Activated T-helper 17 cell treated with anti-CD3 and anti-CD28 coated beads, Interleukin-2, amount 50 U/mL, for 72 hours (primary cell): ENCODE measurements around the gene GALK2. TPM values are rescaled to one million over a fixed set of nuclear protein-coding genes. Genes with fewer than 3 reads are reported as not detected.

Source experiments
- ATAC-seq: fragments of 150-1000 bp; cut with Tn5 transposase; replicated peaks from 2 replicates; pipeline ENCODE4 v1.10.0; 2021; ENCODE audit warnings: mild to moderate bottlenecking, moderate library complexity
- H3K27ac Mint-ChIP-seq: one replicate; pipeline ENCODE4 v1.8.0; 2022; ENCODE audit warnings: mixed read lengths
- H3K27me3 Mint-ChIP-seq: one replicate; pipeline ENCODE4 v1.8.0; 2022; ENCODE audit warnings: mixed read lengths
- H3K36me3 Mint-ChIP-seq: one replicate; pipeline ENCODE4 v1.8.0; 2022; ENCODE audit warnings: low read depth, mild to moderate bottlenecking, mixed read lengths
- H3K4me1 Mint-ChIP-seq: one replicate; pipeline ENCODE4 v1.8.0; 2022; ENCODE audit warnings: mixed read lengths
- H3K4me3 Mint-ChIP-seq: one replicate; pipeline ENCODE4 v1.8.0; 2022; ENCODE audit warnings: mild to moderate bottlenecking, mixed read lengths
- H3K9me3 Mint-ChIP-seq: one replicate; pipeline ENCODE4 v1.8.0; 2022; ENCODE audit warnings: mixed read lengths
- total RNA-seq, 2 donors: library from RNA; stranded (reverse); gene quantifications; one replicate each; pipeline ENCODE4 v1.2.3, GENCODE V29; 2022

GALK2 gene
- total RNA-seq, 2 donors from 2014 or later: 33.8 to 37.8 TPM

DNA sequence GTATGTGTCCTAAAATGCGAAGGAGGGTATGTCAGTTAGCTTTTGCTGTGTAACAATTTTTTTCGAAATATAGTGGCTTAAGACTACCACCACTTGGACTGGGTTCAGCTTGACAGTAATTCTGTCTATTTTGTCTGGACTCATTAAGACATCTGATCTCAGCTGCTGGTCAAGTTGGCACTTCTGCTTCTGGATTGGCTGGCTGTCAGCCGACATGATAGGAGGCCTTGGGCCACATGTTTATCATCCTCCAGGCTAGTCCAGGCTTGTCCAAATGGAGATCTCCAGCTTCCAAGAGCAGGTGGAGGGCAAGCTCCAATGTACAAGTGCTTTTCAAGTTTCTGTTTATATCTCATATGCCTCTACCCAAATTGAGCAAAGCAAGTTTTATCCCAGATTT lies 95.9 kb downstream of the GALK2 start:
- Mint-ChIP-seq H3K27ac (no peak overlapping the region), H3K4me3 (no peak overlapping the region), H3K9me3 (no peaks in the 10 kb centered on the region), H3K36me3 (peaks cover 10% of the 10 kb centered on the region), H3K27me3 (no peaks in the 10 kb centered on the region), H3K4me1 (peaks cover 6% of the 10 kb centered on the region)
- no peak for ATAC-seq

DNA sequence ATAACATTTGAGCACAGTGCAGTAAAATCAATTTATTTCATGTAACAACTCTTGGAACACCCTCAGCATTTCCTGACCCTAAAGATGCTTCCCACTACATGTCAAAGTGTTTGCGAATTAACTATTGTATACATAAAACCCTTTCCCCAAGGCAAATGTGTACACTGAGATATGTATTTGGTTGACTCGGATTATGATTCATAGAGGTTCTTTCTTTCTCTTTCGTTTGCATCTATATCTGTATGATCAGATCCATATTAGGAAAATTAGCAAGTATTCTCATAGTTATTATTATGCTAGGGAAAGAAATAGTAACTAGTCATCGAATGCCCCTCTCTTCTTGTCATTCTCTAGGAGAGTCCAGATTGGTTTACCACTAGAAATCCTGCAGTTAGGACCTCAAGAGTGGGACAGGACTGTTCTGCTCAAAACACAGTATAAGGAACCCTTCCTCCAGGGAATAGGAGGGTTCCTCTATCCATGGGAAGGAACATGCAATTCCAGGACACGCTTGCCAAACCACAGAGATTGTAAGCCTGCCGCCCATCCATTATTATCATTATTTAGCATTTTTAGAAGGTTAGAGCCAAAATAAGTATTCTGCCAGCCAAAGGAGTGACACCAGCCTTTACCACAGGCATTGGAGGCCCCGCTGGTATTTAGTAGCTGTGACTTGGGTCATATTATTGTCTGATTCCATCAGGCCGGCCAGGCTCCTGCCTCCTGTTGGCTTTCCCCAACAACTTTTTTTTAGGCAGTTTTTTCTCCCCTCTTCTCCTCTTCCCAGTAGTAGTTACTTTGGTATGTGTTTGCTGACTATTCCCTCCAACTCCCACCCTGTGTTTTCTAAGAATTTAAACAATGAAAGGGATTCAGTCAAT lies 100.7 kb downstream of the GALK2 start:
- Mint-ChIP-seq H3K4me1 (peaks cover 6% of the 10 kb centered on the region), H3K4me3 (no peak overlapping the region), H3K27me3 (no peaks in the 10 kb centered on the region), H3K27ac (peak overlapping the region; percentile 19), H3K9me3 (no peaks in the 10 kb centered on the region), H3K36me3 (peaks cover 28% of the 10 kb centered on the region)
- ATAC-seq: peak; percentile 50

DNA sequence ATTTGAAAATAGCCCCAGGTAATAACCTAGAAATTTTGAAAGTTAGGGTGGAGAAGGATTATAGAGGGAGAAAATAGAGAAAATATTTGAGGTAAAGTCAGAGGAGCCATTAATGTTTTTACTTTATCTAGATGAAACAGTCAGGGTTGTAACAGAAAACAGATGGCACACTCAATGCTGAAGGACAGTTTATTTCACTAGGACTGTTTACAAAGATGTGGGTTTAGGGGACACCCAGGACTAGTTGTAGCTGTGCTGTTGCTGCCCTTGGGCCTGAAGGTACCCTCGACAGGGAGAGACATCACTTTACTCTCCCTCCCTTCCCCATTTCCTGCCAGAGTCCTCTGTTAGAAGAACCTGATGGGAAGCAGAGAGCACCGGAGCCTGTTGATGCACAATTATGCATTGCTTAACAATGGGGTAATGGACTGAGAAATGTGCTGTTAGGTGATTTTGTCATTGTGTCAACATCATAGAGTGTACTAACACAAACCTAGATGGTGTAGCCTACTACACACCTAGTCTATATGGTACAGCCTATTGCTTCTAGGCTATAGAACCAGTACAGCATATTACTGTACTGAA lies 103.8 kb downstream of the GALK2 start:
- ATAC-seq: no peak
- H3K36me3 Mint-ChIP-seq: peaks cover 28% of the 10 kb centered on the region
- no peaks in the 10 kb centered on the region for H3K27me3 Mint-ChIP-seq
- peaks cover 3% of the 10 kb centered on the region for H3K4me1 Mint-ChIP-seq
- H3K9me3 Mint-ChIP-seq: no peaks in the 10 kb centered on the region
- H3K27ac Mint-ChIP-seq: no peak overlapping the region
- no peak overlapping the region for H3K4me3 Mint-ChIP-seq

DNA sequence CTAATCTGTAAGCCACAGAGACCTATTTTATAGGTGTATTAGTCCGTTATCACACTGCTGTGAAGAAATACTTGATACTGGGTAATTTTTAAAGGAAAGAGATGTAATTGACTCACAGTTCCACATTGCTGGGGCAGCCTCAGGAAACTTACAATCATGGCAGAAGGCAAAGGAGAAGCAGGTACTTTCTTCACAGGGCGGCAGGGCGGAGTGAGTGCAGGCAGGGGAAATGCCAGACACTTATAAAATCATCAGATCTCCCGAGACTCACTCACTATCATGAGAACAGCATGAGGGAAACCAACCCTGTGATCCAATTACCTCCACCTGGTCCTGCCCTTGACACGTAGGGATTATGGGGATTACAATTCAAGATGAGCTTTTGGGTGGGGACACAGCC lies 108.7 kb downstream of the GALK2 start:
- Mint-ChIP-seq H3K36me3 (peaks cover 46% of the 10 kb centered on the region), H3K27me3 (no peaks in the 10 kb centered on the region), H3K27ac (no peak overlapping the region), H3K4me1 (peaks cover 3% of the 10 kb centered on the region), H3K4me3 (no peak overlapping the region), H3K9me3 (no peaks in the 10 kb centered on the region)
- no peak for ATAC-seq

DNA sequence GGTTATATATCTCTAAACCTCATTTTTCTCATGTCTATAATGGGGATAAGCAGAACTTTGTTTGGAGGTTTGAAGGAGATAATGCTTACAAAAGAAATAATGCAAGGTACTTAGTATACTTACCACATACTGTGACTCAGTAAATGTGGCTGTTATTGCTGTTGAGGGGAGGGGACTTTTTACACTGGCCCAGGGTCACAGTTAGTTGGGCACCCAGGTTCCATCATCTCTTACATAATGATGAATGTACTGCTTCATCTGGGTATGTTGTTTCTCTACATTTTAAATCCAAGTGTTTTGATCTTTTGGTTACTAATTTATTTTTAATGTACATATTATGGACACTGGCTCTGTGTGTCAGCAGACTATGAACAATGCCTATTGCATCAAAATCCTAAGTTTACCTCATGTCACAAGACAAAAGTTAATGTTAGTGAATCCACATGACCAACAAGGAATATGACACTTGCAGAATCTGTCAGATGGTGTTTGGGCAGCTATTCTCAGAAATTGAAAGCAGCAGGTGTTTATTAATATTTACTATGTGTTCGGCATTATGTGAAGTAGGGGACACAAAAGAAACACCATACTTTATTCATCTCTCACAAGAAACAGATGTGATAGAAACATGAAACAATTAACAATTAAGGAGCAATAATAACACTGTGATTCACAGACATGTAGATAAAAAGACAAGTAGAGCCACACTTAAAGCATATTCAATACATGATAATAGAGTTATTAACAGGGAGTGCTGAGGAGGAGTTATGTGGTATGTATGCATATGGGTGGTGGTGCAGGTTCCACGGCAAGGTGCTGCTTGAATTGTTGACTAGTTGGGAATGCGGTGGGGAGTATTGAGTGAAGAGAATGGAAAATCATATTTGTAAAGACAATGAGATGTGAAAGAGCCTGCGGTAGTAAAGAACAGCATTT lies 109.7 kb downstream of the GALK2 start:
- H3K9me3 Mint-ChIP-seq: no peaks in the 10 kb centered on the region
- H3K36me3 Mint-ChIP-seq: peaks cover 50% of the 10 kb centered on the region
- no peak overlapping the region for H3K4me3 Mint-ChIP-seq
- H3K27ac Mint-ChIP-seq: no peak overlapping the region
- ATAC-seq: peak; percentile 62
- peaks cover 3% of the 10 kb centered on the region for H3K4me1 Mint-ChIP-seq
- no peaks in the 10 kb centered on the region for H3K27me3 Mint-ChIP-seq

DNA sequence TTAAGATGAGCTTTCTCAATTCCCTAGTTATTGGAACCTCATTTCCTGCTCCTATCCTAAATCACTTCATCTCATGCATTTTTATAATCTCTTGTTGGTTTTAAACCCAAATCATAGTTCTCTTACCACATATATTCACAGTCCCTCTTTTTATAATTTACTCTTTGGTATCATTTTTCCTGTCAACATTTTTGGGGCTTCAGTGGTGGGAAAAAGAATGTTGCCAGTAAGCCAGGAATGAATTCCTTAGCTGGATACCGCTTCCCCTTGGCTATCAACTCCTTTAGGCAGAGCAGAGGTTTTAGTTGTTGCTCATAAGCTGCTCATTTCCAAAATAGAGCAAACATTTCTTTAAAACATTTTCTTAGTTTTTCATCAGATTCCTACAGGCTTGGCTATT lies 112.3 kb downstream of the GALK2 start:
- Mint-ChIP-seq H3K4me3 (no peak overlapping the region), H3K27ac (no peak overlapping the region), H3K36me3 (peaks cover 75% of the 10 kb centered on the region), H3K4me1 (peaks cover 16% of the 10 kb centered on the region), H3K27me3 (no peaks in the 10 kb centered on the region), H3K9me3 (no peaks in the 10 kb centered on the region)
- no peak for ATAC-seq

DNA sequence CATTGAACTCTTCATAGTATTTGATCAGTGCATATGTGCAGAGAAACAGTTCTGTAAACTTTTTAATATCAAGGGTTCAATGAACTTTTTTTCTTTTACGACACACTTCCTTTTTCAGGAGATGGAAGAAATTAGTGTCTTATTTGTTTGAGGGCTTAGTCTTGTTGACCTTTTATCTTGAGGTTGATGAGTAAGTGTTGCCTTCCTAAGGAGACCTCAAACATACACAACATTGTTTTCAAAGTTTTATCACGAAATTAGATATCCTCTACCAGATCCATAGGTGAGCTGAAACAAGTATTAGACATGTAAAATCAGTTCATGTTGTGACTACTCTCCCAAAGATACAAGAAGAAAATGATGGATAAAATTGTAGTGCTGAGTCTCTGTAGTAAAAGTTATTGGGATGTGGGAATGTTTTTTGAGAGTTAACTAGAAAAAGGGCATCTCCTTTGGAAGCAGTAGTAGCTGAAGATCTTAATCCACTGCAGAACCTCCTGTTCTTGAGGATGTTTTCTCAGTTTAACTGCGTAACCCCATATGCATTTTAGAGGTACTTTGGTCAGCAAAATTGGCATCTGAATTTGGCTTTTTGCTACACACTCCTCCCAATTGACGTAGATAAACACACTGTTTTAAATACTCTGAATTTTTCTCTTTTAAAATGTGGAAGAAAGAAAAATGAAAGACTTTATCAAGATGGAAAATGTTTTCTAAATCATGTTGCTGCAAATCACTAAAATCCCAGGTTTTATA lies 116.8 kb downstream of the GALK2 start:
- peaks cover 89% of the 10 kb centered on the region for H3K36me3 Mint-ChIP-seq
- H3K27ac Mint-ChIP-seq: peak overlapping the region; percentile 31
- peaks cover 20% of the 10 kb centered on the region for H3K4me1 Mint-ChIP-seq
- peak overlapping the region; percentile 18 for H3K4me3 Mint-ChIP-seq
- H3K9me3 Mint-ChIP-seq: no peaks in the 10 kb centered on the region
- no peaks in the 10 kb centered on the region for H3K27me3 Mint-ChIP-seq
- ATAC-seq: peak; percentile 94

DNA sequence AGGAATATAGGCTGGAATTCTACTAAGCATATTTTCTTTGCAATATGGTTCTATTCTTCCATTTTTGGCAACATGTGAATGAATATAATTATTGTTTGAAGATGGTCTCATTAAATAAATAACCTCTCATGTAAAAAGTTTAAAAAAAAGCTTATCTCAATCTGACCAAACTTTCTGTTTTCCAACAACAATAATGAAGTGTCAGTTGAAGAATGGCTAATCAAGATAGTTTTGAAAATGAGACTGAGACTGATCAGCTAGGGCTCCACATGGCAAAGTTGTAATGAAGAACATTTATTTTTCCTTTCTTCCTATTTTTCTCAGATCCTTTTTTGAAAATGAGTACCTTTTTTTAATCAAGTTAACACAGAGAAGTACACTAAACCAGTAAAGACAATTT lies 117.4 kb downstream of the GALK2 start:
- no peak for ATAC-seq
- Mint-ChIP-seq H3K27ac (peak overlapping the region; percentile 31), H3K27me3 (no peaks in the 10 kb centered on the region), H3K9me3 (no peaks in the 10 kb centered on the region), H3K36me3 (peaks cover 89% of the 10 kb centered on the region), H3K4me1 (peaks cover 20% of the 10 kb centered on the region), H3K4me3 (no peak overlapping the region)

DNA sequence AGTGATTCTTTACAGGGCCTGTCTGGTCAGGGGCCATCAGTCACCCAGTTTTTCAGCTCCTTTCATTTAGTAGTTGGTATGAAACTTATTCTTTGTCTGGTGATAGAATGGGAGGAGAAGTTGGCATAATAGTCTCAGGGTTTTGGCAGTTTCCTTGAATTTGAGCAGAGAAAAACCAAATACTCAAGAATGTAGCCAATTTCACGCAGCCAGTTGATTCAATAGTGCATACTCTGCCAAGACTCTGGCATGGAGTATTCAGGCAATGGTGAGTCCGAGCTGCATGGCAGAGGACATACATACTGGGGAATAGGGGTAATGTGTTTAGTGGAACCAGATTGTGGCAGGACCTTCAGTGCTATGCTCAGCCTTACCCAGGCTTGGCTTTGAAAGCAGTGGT lies 118.3 kb downstream of the GALK2 start:
- Mint-ChIP-seq H3K27ac (peak overlapping the region; percentile 31), H3K27me3 (no peaks in the 10 kb centered on the region), H3K9me3 (no peaks in the 10 kb centered on the region), H3K4me1 (peaks cover 20% of the 10 kb centered on the region), H3K36me3 (peaks cover 89% of the 10 kb centered on the region), H3K4me3 (no peak overlapping the region)
- ATAC-seq: no peak

DNA sequence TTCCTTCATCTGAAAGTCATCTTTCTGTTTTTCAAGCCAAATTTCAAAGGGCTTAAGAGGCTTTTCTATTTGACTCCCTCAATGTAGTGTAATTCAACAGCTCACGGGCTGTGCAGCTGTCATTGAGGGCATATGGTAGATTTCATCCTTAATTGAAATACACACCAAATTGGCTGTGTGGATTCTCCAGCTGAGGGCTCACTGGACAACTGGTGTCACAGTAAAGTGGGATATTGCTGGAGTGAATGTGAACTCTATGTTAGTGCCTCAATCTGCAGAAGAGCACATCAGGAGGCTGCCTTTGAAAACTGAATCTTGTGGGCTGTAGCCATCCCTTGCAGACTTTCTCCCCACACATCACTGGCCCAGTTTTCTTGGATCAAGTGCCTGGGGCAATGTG lies 120.1 kb downstream of the GALK2 start:
- Mint-ChIP-seq H3K4me3 (no peak overlapping the region), H3K9me3 (no peaks in the 10 kb centered on the region), H3K27me3 (no peaks in the 10 kb centered on the region), H3K27ac (no peak overlapping the region), H3K36me3 (peaks cover 90% of the 10 kb centered on the region), H3K4me1 (peaks cover 20% of the 10 kb centered on the region)
- ATAC-seq: no peak

DNA sequence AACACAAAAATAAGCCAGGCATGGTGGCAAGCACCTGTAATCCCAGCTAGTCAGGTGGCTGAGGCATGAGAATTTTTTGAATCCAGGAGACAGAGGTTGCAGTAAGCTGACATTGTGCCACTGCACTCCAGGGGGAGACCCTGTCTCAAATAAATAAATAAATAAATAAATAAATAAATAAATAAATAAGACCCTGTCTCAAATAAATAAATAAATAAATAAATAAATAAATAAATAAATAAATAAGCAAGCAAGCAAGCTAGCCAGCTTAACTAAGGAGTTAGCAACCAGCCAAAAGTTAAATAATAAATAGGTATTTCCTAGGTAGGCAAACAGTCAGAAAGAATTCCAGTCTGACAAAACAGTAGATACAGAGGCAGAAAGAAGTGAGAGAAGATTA lies 123.9 kb downstream of the GALK2 start:
- H3K27ac Mint-ChIP-seq: no peak overlapping the region
- H3K4me1 Mint-ChIP-seq: peaks cover 6% of the 10 kb centered on the region

DNA sequence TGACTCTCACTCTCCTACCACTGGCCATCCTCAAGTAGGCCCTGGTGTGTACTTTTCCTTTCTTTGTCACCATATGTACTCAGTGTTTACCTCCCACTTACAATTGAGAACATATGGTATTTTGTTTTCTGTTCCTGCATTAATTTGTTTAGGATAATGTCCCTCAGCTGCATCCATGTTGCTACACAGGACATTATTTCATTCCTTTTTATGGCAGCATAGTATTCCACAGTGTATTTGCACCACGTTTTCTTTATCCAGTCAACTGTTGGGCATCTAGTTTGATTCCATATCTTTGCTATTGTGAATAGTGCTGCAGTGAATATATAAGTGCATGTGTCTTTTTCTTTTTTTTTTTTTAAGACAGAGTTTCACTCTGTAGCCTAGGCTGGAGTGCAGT lies 126.2 kb downstream of the GALK2 start:
- no peak overlapping the region for H3K4me3 Mint-ChIP-seq
- no peaks in the 10 kb centered on the region for H3K27me3 Mint-ChIP-seq
- peaks cover 4% of the 10 kb centered on the region for H3K9me3 Mint-ChIP-seq
- H3K4me1 Mint-ChIP-seq: peaks cover 13% of the 10 kb centered on the region
- no peak for ATAC-seq
- H3K36me3 Mint-ChIP-seq: peaks cover 94% of the 10 kb centered on the region
- H3K27ac Mint-ChIP-seq: no peak overlapping the region

More for the DNA sequence above, 123.9 kb downstream of the GALK2 start:
- peaks cover 4% of the 10 kb centered on the region for H3K9me3 Mint-ChIP-seq
- peaks cover 85% of the 10 kb centered on the region for H3K36me3 Mint-ChIP-seq
- H3K4me3 Mint-ChIP-seq: no peak overlapping the region
- no peak for ATAC-seq
- H3K27me3 Mint-ChIP-seq: no peaks in the 10 kb centered on the region

DNA sequence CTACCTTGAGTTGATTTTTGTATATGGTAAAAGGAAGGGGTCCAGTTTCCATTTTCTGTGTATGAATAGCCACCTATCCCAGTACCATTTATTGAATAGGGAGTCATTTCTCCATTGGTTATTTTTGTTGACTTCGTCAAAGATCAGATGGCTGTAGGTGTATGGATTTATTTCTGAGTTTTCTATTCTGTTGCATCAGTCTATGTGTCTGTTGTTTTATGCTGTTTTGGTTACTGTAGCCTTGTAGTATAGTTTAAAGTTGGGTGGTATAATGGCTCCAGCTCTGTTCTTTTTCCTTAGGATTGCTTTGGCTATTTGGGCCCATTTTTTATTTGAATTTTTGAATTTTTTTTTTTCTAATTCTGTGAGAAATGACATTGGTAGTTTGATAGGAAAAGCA lies 127.5 kb downstream of the GALK2 start:
- Mint-ChIP-seq H3K4me1 (peaks cover 15% of the 10 kb centered on the region), H3K4me3 (no peak overlapping the region), H3K27ac (no peak overlapping the region), H3K27me3 (no peaks in the 10 kb centered on the region), H3K9me3 (peaks cover 4% of the 10 kb centered on the region), H3K36me3 (peaks cover 83% of the 10 kb centered on the region)
- no peak for ATAC-seq

DNA sequence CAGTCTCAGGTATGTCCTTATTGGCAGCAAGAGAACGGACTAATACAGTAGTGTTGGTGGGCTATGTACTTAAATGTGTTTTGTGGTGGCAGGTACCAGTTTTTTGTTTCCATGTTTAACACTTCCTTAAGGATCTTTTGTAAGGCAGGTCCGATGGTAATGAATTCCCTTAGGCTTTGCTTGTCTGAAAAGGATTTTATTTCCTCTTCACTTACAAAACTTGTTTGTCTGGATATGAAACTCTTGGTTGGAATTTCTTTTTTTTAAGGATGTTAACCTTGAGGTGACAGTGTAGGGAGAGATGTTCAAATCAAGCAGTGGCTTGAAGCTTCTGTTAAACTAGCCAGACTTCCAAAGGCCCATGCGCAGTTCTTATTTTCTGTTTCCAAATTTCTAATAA lies 130.8 kb downstream of the GALK2 start:
- Mint-ChIP-seq H3K4me1 (peaks cover 15% of the 10 kb centered on the region), H3K9me3 (peaks cover 4% of the 10 kb centered on the region), H3K27me3 (no peaks in the 10 kb centered on the region), H3K36me3 (peaks cover 80% of the 10 kb centered on the region), H3K4me3 (no peak overlapping the region), H3K27ac (no peak overlapping the region)
- no peak for ATAC-seq
